Measurements from ENCODE around the gene DCLK1. TPM values are rescaled to one million over a fixed set of nuclear protein-coding genes. Genes with fewer than 3 reads are reported as not detected.

The DCLK1 gene
- total RNA-seq, 3 donors from 2014 or later (not counting 1 experiment from before 2014, with no cell fraction given), result not detected

DNA sequence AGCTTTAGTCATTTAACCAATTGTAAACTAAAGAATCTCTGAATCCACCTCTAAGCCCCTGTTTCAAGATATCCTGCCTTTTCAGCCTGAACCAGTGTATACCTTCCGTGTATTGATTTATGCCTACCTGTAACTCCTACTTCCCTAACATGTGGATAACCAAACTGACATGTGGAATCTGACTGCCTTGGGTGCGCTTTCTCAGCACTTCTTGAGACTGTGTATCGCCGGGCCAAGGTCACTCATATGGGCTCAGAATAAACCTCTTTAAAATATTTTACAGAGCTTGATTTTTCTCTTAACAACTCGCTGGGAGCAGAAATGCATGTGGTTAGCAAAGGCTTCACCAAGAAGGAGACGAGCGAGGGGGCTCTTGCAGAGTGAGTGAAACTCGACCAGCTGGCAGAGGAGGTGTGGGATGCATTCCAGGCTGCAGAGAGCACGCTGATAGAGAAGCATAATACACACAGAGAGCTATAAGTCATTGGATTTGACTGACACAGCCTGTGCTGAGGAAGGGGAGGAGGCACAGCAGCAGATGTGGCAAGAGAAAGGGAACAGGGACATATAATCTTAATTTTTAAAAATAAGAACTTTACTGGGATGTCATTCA is 386.5 kb downstream of the DCLK1 start:
- TF ChIP-seq CTCF (IDR thresholded peaks at IDR 0.05), result no peak

DNA sequence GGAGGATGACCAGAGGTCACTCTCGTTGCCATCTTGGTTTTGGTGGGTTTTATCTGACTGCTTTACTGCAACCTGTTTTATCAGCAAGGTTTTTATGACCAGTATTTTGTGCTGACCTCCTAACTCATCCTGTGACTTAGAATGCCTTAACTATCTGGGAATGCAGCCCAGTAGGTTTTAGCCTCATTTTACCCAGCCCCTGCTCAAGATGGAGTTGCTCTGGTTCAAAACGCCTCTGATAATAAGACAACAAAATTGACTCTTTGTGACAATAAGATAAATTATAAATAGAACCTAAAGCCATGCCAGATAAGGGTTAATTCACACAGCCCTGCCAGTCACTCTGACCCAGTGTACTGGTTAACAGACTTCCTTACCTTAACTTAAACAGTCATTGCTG is 387.0 kb downstream of the DCLK1 start:
- Mint-ChIP-seq H3K4me1 (no peaks in the 10 kb centered on the region), H3K4me3 (no peak overlapping the region), H3K36me3 (no peaks in the 10 kb centered on the region), H3K9me3 (peaks cover 0 to 4% of the 10 kb centered on the region in 2 donors), H3K27ac (no peak overlapping the region), H3K27me3 (ENCODE audit: low read depth in 2 of 2) (peaks cover 0 to 8% of the 10 kb centered on the region in 2 donors)
- DNase-seq (no peak), ATAC-seq (no peak)
- H3K9me3 ChIP-seq (ENCODE audit: control insufficient read depth, insufficient read depth, low read length), result peaks cover 3% of the 10 kb centered on the region
- H3K27ac ChIP-seq (ENCODE audit: low read length), result no peak overlapping the region
- no peaks in the 10 kb centered on the region for H3K27me3 ChIP-seq (ENCODE audit: control insufficient read depth, insufficient read depth, low read length)
- no peaks in the 10 kb centered on the region for H3K4me1 ChIP-seq (ENCODE audit: control insufficient read depth, insufficient read depth, low read length)
- WGBS (ENCODE audit: insufficient coverage), result 75% methylated on average over 2 of the region's 2 CpGs
- H3K4me3 ChIP-seq (ENCODE audit: low read length), result no peak overlapping the region
- intact Hi-C loops (cut with micrococcal nuclease), result no loop called here
- H3K36me3 ChIP-seq (ENCODE audit: control insufficient read depth, insufficient read depth, low read length), result no peaks in the 10 kb centered on the region
- no peak for TF ChIP-seq CTCF (IDR thresholded peaks at IDR 0.05)

More for the DNA sequence above, 386.5 kb downstream of the DCLK1 start:
- Histone ChIP-seq H3K4me3 (ENCODE audit: low read length) (no peak overlapping the region), H3K9me3 (ENCODE audit: control insufficient read depth, insufficient read depth, low read length) (peaks cover 3% of the 10 kb centered on the region), H3K36me3 (ENCODE audit: control insufficient read depth, insufficient read depth, low read length) (no peaks in the 10 kb centered on the region), H3K4me1 (ENCODE audit: control insufficient read depth, insufficient read depth, low read length) (no peaks in the 10 kb centered on the region), H3K27ac (ENCODE audit: low read length) (no peak overlapping the region), H3K27me3 (ENCODE audit: control insufficient read depth, insufficient read depth, low read length) (no peaks in the 10 kb centered on the region)
- Mint-ChIP-seq H3K36me3 (peaks cover 1% of the 10 kb centered on the region), H3K4me3 (no peak overlapping the region), H3K27ac (no peak overlapping the region), H3K4me1 (no peaks in the 10 kb centered on the region), H3K27me3 (ENCODE audit: low read depth in 2 of 2) (peaks cover 0 to 8% of the 10 kb centered on the region in 2 donors), H3K9me3 (peaks cover 0 to 4% of the 10 kb centered on the region in 2 donors)
- ATAC-seq (no peak), DNase-seq (no peak)
- WGBS (ENCODE audit: insufficient coverage), result 67% methylated on average over 9 of the region's 9 CpGs
- intact Hi-C loops (cut with micrococcal nuclease), result no loop called here

DNA sequence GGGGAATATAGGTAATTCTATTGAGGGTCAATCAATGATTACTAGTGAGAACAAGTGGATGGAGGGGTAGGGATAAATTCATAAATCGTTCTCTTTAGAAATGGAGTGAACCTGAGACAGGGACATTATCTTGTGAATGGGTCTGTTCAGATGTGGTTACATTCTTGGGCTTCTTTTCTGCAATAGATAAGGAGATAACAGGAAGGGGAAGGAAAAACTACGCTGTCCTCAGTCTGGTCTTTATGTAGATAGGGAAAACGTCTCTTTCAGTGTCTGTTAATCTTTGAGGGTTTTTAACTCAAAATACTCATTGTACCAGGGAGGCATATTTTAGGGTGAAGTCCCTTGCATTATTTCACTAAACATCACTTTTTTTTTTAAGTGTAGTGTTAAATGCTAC is 388.0 kb downstream of the DCLK1 start:
- H3K36me3 ChIP-seq (ENCODE audit: control insufficient read depth, insufficient read depth, low read length), result no peaks in the 10 kb centered on the region
- H3K4me1 ChIP-seq (ENCODE audit: control insufficient read depth, insufficient read depth, low read length), result no peaks in the 10 kb centered on the region
- DNase-seq (no peak), ATAC-seq (no peak)
- H3K9me3 ChIP-seq (ENCODE audit: control insufficient read depth, insufficient read depth, low read length), result peaks cover 3% of the 10 kb centered on the region
- no peaks in the 10 kb centered on the region for H3K27me3 ChIP-seq (ENCODE audit: control insufficient read depth, insufficient read depth, low read length)
- Mint-ChIP-seq H3K27ac (no peak overlapping the region), H3K4me1 (no peaks in the 10 kb centered on the region), H3K36me3 (no peaks in the 10 kb centered on the region), H3K4me3 (no peak overlapping the region), H3K27me3 (ENCODE audit: low read depth in 2 of 2) (peaks cover 0 to 8% of the 10 kb centered on the region in 2 donors), H3K9me3 (peaks cover 0 to 3% of the 10 kb centered on the region in 2 donors)
- no peak overlapping the region for H3K27ac ChIP-seq (ENCODE audit: low read length)
- TF ChIP-seq CTCF (IDR thresholded peaks at IDR 0.05), result no peak
- H3K4me3 ChIP-seq (ENCODE audit: low read length), result no peak overlapping the region
- intact Hi-C loops (cut with micrococcal nuclease), result no loop called here
- 46% methylated on average over 3 of the region's 3 CpGs for WGBS (ENCODE audit: insufficient coverage)

DNA sequence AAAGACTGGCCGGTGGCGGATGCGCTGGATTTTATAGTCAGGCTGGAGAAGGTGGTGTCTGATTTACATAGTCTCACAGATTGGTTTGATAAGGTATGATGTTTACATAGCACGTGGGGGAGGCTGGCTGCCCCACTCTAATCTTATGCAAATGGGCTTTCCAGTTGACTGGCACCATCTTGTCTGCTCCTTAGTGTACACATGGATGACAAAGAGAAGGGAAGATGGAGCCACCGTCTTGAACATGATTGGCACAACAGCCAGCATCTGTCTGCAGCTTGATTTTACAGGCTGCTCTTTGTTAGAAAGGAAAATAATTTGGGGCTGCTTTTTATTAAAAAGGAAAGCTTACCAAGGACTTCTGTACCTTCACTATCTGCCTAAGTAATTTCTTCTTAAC is 389.5 kb downstream of the DCLK1 start:
- no peaks in the 10 kb centered on the region for H3K4me1 ChIP-seq (ENCODE audit: control insufficient read depth, insufficient read depth, low read length)
- 93% methylated on average over 5 of the region's 5 CpGs for WGBS (ENCODE audit: insufficient coverage)
- H3K36me3 ChIP-seq (ENCODE audit: control insufficient read depth, insufficient read depth, low read length), result no peaks in the 10 kb centered on the region
- no peaks in the 10 kb centered on the region for H3K27me3 ChIP-seq (ENCODE audit: control insufficient read depth, insufficient read depth, low read length)
- no peak for ATAC-seq
- intact Hi-C loops (cut with micrococcal nuclease), result no loop called here
- no peak overlapping the region for H3K27ac ChIP-seq (ENCODE audit: low read length)
- no peak for DNase-seq
- Mint-ChIP-seq H3K27me3 (ENCODE audit: low read depth in 2 of 2) (peaks cover 0 to 8% of the 10 kb centered on the region in 2 donors), H3K9me3 (peaks cover 0 to 3% of the 10 kb centered on the region in 2 donors), H3K4me3 (no peak overlapping the region), H3K36me3 (no peaks in the 10 kb centered on the region), H3K27ac (no peak overlapping the region), H3K4me1 (no peaks in the 10 kb centered on the region)
- peaks cover 3% of the 10 kb centered on the region for H3K9me3 ChIP-seq (ENCODE audit: control insufficient read depth, insufficient read depth, low read length)
- no peak for TF ChIP-seq CTCF (IDR thresholded peaks at IDR 0.05)
- H3K4me3 ChIP-seq (ENCODE audit: low read length), result no peak overlapping the region

All from natural killer cell (primary cell).